B cell (primary cell): ENCODE data around the gene HMOX2.

Experiments
- EZH2 ChIP-seq: IDR thresholded peaks from 2 replicates; pipeline ENCODE4 v1.6.1; 2012; ENCODE audit warnings: borderline replicate concordance, low read depth, mild to moderate bottlenecking, moderate library complexity, low read length; ENCODE audit not compliant: insufficient read depth, poor library complexity, severe bottlenecking
- TF ChIP-seq, protein P1 (sequence below): fragments of 200-600 bp; IDR thresholded peaks from one replicate; pipeline ENCODE4 v1.8.0; 2022; ENCODE audit warnings: antibody characterized with exemption, mild to moderate bottlenecking

DNA sequence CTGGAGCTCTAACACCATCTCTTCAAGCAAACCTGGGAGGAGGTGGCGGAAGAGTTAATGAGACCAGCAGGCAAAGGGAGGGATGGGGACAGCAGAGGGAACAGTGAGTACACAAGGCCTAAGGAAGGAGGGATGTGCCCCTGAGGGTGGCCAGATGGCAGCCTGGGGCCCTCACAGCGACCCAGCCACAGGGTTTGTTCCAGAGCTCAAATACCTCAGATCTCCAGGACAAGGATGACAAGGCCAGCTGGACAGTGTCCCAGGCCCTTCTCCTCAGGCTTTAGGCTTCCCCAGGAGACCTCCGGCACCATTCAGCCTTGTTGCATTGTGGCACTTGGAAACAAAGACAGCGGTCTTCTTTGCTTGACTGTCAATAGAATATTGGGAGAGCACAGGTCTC is 47.5 kb downstream of the HMOX2 start:
- TF ChIP-seq EZH2: no peak
- TF ChIP-seq, protein P1, sequence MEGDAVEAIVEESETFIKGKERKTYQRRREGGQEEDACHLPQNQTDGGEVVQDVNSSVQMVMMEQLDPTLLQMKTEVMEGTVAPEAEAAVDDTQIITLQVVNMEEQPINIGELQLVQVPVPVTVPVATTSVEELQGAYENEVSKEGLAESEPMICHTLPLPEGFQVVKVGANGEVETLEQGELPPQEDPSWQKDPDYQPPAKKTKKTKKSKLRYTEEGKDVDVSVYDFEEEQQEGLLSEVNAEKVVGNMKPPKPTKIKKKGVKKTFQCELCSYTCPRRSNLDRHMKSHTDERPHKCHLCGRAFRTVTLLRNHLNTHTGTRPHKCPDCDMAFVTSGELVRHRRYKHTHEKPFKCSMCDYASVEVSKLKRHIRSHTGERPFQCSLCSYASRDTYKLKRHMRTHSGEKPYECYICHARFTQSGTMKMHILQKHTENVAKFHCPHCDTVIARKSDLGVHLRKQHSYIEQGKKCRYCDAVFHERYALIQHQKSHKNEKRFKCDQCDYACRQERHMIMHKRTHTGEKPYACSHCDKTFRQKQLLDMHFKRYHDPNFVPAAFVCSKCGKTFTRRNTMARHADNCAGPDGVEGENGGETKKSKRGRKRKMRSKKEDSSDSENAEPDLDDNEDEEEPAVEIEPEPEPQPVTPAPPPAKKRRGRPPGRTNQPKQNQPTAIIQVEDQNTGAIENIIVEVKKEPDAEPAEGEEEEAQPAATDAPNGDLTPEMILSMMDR: no peak
